Skeletal muscle tissue (tissue), 4 donors: Measurements from ENCODE around the gene GPR31. TPM values are rescaled to one million over a fixed set of nuclear protein-coding genes. Genes with fewer than 3 reads are reported as not detected.

Source experiments
- H3K27ac ChIP-seq: one replicate; pipeline ENCODE4 v1.7.0; 2013; ENCODE audit warnings: mild to moderate bottlenecking, low read depth, low read length, inconsistent platforms
- H3K27me3 ChIP-seq, 3 donors: one replicate each; pipeline ENCODE4 v1.7.0; 2013; ENCODE audit warnings: low read length in 3 of 3; ENCODE audit not compliant: control insufficient read depth in 3 of 3, insufficient read depth in 3 of 3
- H3K36me3 ChIP-seq, 3 donors: one replicate each; pipeline ENCODE4 v1.7.0; 2013; ENCODE audit warnings: low read length in 3 of 3; ENCODE audit not compliant: control insufficient read depth in 3 of 3, insufficient read depth in 3 of 3
- H3K4me1 ChIP-seq, 3 donors: one replicate each; pipeline ENCODE4 v1.7.0; 2013; ENCODE audit warnings: low read length in 3 of 3, mild to moderate bottlenecking in 3 of 3; ENCODE audit not compliant: control insufficient read depth in 3 of 3, insufficient read depth in 3 of 3
- H3K4me3 ChIP-seq, 3 donors: one replicate each; pipeline ENCODE4 v1.7.0; 2013; ENCODE audit warnings: low read length in 3 of 3
- H3K9ac ChIP-seq, 3 donors: one replicate each; pipeline ENCODE4 v1.7.0; 2013; ENCODE audit warnings: low read length in 3 of 3, mild to moderate bottlenecking in 3 of 3, moderate library complexity in 2 of 3, low read depth in 1 of 3
- H3K9me3 ChIP-seq, 3 donors: one replicate each; pipeline ENCODE4 v1.7.0; 2013; ENCODE audit warnings: low read length in 3 of 3; ENCODE audit not compliant: control insufficient read depth in 3 of 3
- total RNA-seq: library from RNA; depleted of rRNA; stranded (reverse); fragments of >200 nt; gene quantifications from one replicate; pipeline ENCODE4 v1.2.3, GENCODE V29; 2014
- donor health status: Osteomylitis.

Gene GPR31
- total RNA-seq, 1 donor from 2014 or later = not detected

DNA sequence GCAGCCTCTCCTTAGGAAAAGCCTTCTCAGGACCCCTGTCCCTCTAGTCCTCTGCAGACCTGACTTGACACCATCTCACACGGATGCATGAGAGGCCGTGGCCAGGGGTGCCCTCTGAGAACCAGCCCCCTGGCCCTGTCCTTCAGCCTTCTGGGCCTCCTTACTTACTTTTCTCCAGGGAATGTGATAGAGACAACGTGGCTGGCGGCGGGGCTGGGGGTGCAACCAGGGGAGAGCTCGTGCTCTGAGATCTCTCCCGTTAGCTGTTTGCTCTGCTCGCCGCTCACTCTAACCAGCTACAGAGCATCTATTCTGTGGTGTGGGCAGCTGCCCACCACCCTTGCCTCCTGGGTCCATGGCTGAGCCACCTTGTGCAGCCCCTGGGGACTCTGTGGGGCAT is 14.7 kb downstream of the GPR31 start:
- Histone ChIP-seq H3K36me3 (no peaks in the 10 kb centered on the region), H3K4me3 (no peak overlapping the region), H3K27ac (no peak overlapping the region), H3K27me3 (peaks cover 15 to 28% (median 26%) of the 10 kb centered on the region in 3 donors), H3K4me1 (no peaks in the 10 kb centered on the region), H3K9me3 (no peaks in the 10 kb centered on the region), H3K9ac (no peak overlapping the region)

DNA sequence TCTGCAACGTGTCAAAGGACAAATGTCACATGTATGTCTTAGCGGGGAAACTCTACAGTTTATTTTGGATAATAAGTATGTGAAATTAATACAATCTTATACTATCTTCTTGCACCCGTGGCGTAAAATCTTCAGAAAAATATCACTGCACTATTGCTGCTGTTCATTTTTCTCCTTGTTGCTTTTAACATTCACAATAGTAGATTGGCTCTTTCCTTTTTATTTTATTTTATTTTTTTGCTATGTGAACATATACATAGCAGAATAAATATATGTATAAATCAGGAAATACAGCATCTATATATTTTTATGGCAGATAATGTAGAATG is 15.4 kb downstream of the GPR31 start:
- Histone ChIP-seq H3K4me3 (no peak overlapping the region), H3K9ac (no peak overlapping the region), H3K36me3 (no peaks in the 10 kb centered on the region), H3K27ac (no peak overlapping the region), H3K9me3 (no peaks in the 10 kb centered on the region), H3K4me1 (no peaks in the 10 kb centered on the region), H3K27me3 (peaks cover 12 to 28% (median 26%) of the 10 kb centered on the region in 3 donors)

GRCh38 chr6:167141667-167142432 is 15.9 kb downstream of the GPR31 start:
- Histone ChIP-seq H3K27ac (no peak overlapping the region), H3K4me1 (no peaks in the 10 kb centered on the region), H3K36me3 (no peaks in the 10 kb centered on the region), H3K27me3 (peaks cover 12 to 23% (median 20%) of the 10 kb centered on the region in 3 donors), H3K9ac (no peak overlapping the region), H3K4me3 (no peak overlapping the region), H3K9me3 (no peaks in the 10 kb centered on the region)

GRCh38 chr6:167140589-167141474 is 16.9 kb downstream of the GPR31 start:
- Histone ChIP-seq H3K9ac (no peak overlapping the region), H3K4me3 (no peak overlapping the region), H3K9me3 (no peaks in the 10 kb centered on the region), H3K27ac (no peak overlapping the region), H3K4me1 (no peaks in the 10 kb centered on the region), H3K27me3 (peaks cover 12 to 22% (median 12%) of the 10 kb centered on the region in 3 donors), H3K36me3 (no peaks in the 10 kb centered on the region)

DNA sequence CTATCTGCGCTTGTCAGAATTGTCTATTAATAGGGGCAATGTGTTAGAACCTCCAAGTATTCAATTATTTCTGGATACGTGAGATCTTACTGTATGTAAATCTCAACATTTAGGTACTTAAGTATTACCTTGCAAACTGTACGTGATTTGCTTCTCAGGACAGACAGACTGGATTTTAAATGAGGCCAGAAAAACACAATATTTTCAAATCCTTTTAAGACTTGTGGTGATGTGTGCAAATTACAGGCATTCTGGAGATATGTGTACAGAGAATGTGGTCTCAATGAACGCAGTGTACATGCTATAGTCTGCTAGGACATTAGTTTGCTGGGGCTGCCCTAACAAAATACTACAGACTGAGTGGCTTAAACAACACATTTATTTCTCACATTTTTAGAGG is 18.0 kb downstream of the GPR31 start:
- Histone ChIP-seq H3K4me1 (no peaks in the 10 kb centered on the region), H3K4me3 (no peak overlapping the region), H3K27me3 (peaks cover 11 to 18% (median 12%) of the 10 kb centered on the region in 3 donors), H3K9me3 (no peaks in the 10 kb centered on the region), H3K36me3 (no peaks in the 10 kb centered on the region), H3K9ac (no peak overlapping the region), H3K27ac (no peak overlapping the region)

GRCh38 chr6:167137881-167138280 is 19.9 kb downstream of the GPR31 start:
- H3K27me3 ChIP-seq = peaks cover 3 to 14% (median 8%) of the 10 kb centered on the region in 3 donors
- H3K9ac ChIP-seq = no peak overlapping the region
- no peaks in the 10 kb centered on the region for H3K4me1 ChIP-seq
- H3K4me3 ChIP-seq = no peak overlapping the region
- H3K27ac ChIP-seq = no peak overlapping the region
- H3K36me3 ChIP-seq = no peaks in the 10 kb centered on the region
- no peaks in the 10 kb centered on the region for H3K9me3 ChIP-seq

GRCh38 chr6:167137081-167137480 is 20.7 kb downstream of the GPR31 start:
- Histone ChIP-seq H3K4me1 (no peaks in the 10 kb centered on the region), H3K27me3 (peaks cover 3 to 14% (median 8%) of the 10 kb centered on the region in 3 donors), H3K9me3 (no peaks in the 10 kb centered on the region), H3K36me3 (no peaks in the 10 kb centered on the region), H3K9ac (no peak overlapping the region), H3K4me3 (no peak overlapping the region), H3K27ac (no peak overlapping the region)

DNA sequence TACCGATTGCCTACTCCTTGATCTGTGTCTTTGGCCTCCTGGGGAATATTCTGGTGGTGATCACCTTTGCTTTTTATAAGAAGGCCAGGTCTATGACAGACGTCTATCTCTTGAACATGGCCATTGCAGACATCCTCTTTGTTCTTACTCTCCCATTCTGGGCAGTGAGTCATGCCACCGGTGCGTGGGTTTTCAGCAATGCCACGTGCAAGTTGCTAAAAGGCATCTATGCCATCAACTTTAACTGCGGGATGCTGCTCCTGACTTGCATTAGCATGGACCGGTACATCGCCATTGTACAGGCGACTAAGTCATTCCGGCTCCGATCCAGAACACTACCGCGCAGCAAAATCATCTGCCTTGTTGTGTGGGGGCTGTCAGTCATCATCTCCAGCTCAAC is 21.4 kb downstream of the GPR31 start:
- Histone ChIP-seq H3K27ac (no peak overlapping the region), H3K27me3 (peaks cover 3 to 9% (median 7%) of the 10 kb centered on the region in 3 donors)

GRCh38 chr6:167134448-167135328 is 23.1 kb downstream of the GPR31 start:
- no peak overlapping the region for H3K4me3 ChIP-seq
- H3K4me1 ChIP-seq = no peaks in the 10 kb centered on the region
- H3K27me3 ChIP-seq = peaks cover 0 to 4% (median 3%) of the 10 kb centered on the region in 3 donors
- no peaks in the 10 kb centered on the region for H3K9me3 ChIP-seq
- H3K36me3 ChIP-seq = no peaks in the 10 kb centered on the region
- H3K9ac ChIP-seq = no peak overlapping the region
- H3K27ac ChIP-seq = no peak overlapping the region

More for the DNA sequence above, 21.4 kb downstream of the GPR31 start:
- Histone ChIP-seq H3K4me3 (no peak overlapping the region), H3K9ac (no peak overlapping the region), H3K9me3 (no peaks in the 10 kb centered on the region), H3K4me1 (no peaks in the 10 kb centered on the region), H3K36me3 (no peaks in the 10 kb centered on the region)
